Measurements from ENCODE around the gene NUP42. TPM values are rescaled to one million over a fixed set of nuclear protein-coding genes. Genes with fewer than 3 reads are reported as not detected.
A peak's percentile ranks its signal among the peaks of the same experiment; 100 is the strongest.

The NUP42 gene
- total RNA-seq, 1 donor = 34.5 TPM

- no peak for DNase-seq (ENCODE audit: low read depth)
- H3K4me3 ChIP-seq (ENCODE audit: low read depth, low read length) = no peak overlapping the region
- TF ChIP-seq CTCF (IDR thresholded peaks at IDR 0.05; ENCODE audit: insufficient read depth, low read depth, low read length) = no peak
Measured at GRCh38 chr7:23230641-23231101, 48.8 kb downstream of the NUP42 start.

- no peak for TF ChIP-seq CTCF (IDR thresholded peaks at IDR 0.05; ENCODE audit: insufficient read depth, low read depth, low read length)
- H3K4me3 ChIP-seq (ENCODE audit: low read depth, low read length) = no peak overlapping the region
- no peak for DNase-seq (ENCODE audit: low read depth)
Measured at GRCh38 chr7:23232966-23233365, 51.1 kb downstream of the NUP42 start.

- no peak for DNase-seq (ENCODE audit: low read depth)
- TF ChIP-seq CTCF (IDR thresholded peaks at IDR 0.05; ENCODE audit: insufficient read depth, low read depth, low read length) = no peak
- peak overlapping the region; percentile 25 for H3K4me3 ChIP-seq (ENCODE audit: low read depth, low read length)
Measured at GRCh38 chr7:23234569-23235296, 52.9 kb downstream of the NUP42 start.

- H3K4me3 ChIP-seq (ENCODE audit: low read depth, low read length) = no peak overlapping the region
- no peak for DNase-seq (ENCODE audit: low read depth)
- TF ChIP-seq CTCF (IDR thresholded peaks at IDR 0.05; ENCODE audit: insufficient read depth, low read depth, low read length) = no peak
Measured at GRCh38 chr7:23235813-23236221, 54.0 kb downstream of the NUP42 start.

- DNase-seq (ENCODE audit: low read depth) = no peak
- no peak overlapping the region for H3K4me3 ChIP-seq (ENCODE audit: low read depth, low read length)
- TF ChIP-seq CTCF (IDR thresholded peaks at IDR 0.05; ENCODE audit: insufficient read depth, low read depth, low read length) = no peak
Measured at GRCh38 chr7:23237000-23237399, 55.2 kb downstream of the NUP42 start.

GRCh38 chr7:23238983-23239652, 57.3 kb downstream of the NUP42 start:
- TF ChIP-seq CTCF (IDR thresholded peaks at IDR 0.05; ENCODE audit: insufficient read depth, low read depth, low read length) = no peak
- no peak for DNase-seq (ENCODE audit: low read depth)
- H3K4me3 ChIP-seq (ENCODE audit: low read depth, low read length) = no peak overlapping the region
